GM18870 (cell line): Measurements from ENCODE around the gene MAST2.

Experiments
- ATAC-seq: cut with Tn5 transposase; IDR thresholded peaks from one replicate; pipeline ENCODE4 v1.9.1; 2021; ENCODE audit warnings: moderate library complexity; ENCODE audit not compliant: unreplicated experiment

MAST2 gene

GRCh38 chr1:45974541-45975269 is 171.3 kb downstream of the MAST2 start:
- no peak for ATAC-seq

GRCh38 chr1:45976623-45977022 is 173.2 kb downstream of the MAST2 start:
- no peak for ATAC-seq

DNA sequence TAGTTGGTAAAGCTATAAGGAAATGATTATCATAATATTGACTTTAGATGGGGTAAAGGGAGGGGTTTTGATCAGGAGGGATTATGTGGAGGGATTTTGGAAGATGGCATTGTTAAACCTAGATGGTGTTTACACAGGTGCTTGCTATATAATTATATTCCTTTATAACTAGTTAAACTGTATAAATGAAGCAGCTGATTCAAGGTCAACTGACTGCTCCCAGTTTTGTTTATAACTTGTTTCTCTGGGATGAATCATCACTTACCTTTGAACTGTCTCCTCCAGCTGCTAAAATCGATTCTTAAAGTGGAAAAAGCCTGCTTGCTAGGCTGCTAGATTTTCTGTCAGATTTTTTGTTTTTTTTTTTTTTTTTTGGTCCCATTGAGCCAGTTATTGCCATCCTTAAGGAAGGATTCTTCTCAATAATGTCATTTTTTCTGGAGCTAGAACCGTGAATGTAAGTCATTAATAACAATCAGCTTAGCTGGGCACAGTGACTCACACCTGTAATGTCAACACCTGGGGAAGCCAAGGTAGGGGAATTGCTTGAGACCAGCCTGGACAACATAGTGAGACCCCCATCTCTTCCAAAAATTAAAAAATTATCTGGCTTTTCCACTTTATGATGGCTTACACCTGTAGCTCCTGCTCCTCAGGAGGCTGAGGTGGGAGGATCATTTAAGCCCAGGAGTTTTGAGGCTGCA is 175.8 kb downstream of the MAST2 start:
- no peak for ATAC-seq

DNA sequence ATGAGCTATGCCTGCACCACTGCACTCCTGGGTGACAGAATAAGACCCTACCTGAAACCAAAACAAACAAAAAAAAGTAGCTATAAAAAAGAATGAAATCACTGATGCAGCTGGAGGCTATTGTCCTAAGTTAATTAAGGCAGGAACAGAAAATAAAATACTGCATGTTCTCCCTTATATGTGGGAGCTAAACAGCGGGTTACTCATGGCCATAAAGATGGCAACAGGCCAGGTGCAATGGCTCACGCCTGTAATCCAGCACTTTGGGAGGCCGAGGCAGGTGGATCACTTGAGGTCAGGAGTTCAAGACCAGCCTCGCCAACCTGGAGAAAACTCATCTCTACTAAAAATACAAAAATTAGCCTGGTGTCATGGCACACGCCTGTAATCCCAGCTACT is 176.4 kb downstream of the MAST2 start:
- ATAC-seq: no peak

- ATAC-seq: no peak
Measured at GRCh38 chr1:45982359-45982758, 178.9 kb downstream of the MAST2 start.

- no peak for ATAC-seq
Measured at GRCh38 chr1:45983967-45984366, 180.6 kb downstream of the MAST2 start.

- no peak for ATAC-seq
Measured at GRCh38 chr1:45987204-45987603, 183.8 kb downstream of the MAST2 start.

DNA sequence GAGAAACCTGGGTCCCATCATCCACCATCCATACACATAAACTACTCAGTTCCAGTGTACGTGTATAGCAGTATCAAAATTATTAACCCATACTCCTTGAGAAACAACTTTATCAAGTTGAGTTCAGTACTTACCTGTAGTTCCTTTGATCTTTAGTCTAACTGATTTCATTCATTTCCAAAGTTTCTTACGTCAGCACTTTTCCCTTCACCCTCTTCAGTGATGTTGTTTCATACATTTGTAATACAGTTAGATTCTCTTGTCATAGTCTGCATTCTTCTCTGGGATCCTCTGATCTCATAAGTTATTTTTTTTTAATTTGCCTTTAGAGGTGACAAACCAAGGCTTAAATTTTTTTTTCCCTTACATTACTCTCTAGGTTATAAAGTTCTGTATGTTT is 185.8 kb downstream of the MAST2 start:
- ATAC-seq: no peak

- no peak for ATAC-seq
Measured at GRCh38 chr1:45994423-45994822, 191.0 kb downstream of the MAST2 start.

DNA sequence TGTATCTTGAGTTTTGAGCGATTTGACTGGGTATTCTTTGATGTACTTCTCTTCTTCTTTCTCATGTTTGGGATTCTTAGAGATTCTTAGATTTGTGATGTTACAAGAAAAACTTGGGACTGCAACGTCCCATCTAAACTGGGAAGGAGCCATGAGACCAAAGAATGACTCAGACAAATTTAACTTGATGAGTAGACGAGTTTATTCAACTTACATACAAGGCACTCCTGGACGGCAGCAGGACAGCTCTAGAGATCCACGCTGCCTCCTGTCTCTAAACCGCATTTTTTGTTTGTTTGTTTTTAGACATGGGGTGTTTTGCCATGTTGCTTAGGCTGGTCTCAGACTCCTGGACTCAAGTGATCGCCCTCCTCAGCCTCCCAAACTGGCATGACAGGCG is 191.9 kb downstream of the MAST2 start:
- ATAC-seq: no peak

GRCh38 chr1:45998020-45998617 is 194.7 kb downstream of the MAST2 start:
- no peak for ATAC-seq

DNA sequence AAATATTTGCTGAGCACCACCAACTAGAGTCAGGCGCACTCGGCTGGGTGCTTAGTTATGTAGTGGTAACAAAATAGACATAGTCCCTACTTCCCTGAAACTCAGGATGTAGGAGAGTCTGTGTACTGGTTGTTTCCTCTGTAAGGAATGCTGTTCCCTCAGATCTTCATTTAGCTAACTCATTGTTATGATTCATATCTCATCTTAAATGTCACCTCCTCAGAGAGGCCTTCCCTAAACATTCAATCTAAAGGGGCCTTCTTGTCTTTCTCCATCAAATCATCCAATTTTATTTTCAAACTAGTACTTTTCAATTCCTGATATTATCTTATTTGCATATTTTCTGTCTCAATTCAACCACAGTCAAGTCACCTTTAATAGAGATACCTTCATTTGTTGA is 196.1 kb downstream of the MAST2 start:
- no peak for ATAC-seq

GRCh38 chr1:46001081-46001785 is 197.8 kb downstream of the MAST2 start:
- no peak for ATAC-seq

- no peak for ATAC-seq
Measured at GRCh38 chr1:46002551-46003150, 199.2 kb downstream of the MAST2 start.

DNA sequence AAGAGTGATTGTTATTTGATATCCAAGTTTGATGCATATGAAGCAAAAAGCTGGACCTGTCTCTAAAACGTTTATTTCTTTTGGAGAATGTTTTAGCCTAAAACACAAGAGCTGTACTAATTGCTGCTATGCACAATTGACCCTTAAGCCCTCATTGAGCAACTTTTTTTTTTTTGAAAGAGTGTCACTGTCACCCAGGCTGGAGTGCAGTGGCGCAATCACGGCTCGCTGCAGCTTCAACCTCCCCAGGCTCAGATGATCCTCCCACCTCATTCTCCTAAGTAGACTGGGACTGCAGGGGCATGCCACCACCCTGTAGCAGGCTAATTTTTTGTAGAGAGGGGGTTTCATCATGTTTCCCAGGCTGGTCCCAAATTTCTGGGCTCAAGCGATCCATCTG is 199.9 kb downstream of the MAST2 start:
- ATAC-seq: no peak

- no peak for ATAC-seq
Measured at GRCh38 chr1:46004492-46004891, 201.1 kb downstream of the MAST2 start.

DNA sequence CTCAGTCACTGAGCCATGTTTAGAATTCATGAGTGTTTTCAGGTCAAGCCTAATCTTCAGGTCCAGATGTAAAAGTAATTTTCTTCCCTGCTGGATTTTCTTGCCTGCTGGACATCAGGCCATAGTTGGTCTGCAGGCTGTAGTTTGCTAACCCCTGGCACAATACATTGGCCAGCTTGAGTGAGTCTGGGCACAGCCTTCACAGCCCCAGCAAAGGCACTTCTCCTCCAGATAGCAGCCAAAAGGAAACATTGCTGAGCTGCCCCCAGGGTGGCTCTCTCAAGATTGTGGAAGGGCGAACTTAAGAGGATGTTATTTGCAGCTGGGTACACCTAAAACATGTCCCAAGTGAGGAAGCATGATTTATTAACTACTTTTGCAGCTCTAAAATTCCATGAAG is 202.2 kb downstream of the MAST2 start:
- ATAC-seq: no peak

DNA sequence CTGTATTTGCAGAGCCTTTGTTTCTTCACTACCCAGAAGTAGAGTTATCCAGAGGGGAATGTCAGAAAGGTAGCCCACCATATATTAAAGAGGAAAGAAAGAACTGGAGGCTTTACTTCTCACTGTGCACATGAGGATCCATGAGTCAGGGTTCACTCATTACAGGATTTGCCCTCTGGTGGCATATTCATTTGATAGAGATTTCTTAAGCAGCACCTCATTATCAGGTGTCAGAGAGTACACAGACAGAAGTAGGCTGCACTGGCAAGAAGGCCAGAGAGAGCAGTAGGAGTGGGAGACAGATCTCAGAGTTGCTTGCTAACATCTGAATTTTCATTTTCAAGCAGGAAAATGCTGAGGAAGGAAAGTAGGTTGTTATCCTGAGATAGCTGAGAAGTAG is 205.2 kb downstream of the MAST2 start:
- ATAC-seq: no peak

DNA sequence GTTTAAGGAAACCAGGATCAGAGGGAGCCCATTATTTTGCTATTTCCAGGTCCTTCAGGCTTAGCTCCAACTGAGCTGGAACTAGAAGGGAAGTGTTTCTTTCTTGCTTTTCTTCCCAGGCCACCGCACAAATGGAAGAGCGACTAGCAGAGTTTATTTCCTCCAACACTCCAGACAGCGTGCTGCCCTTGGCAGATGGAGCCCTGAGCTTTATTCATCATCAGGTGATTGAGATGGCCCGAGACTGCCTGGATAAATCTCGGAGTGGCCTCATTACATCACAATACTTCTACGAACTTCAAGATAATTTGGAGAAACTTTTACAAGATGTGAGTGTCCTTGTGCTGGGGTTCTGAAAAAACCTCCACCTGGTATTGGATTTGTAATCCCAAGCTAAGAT is 207.2 kb downstream of the MAST2 start:
- no peak for ATAC-seq

DNA sequence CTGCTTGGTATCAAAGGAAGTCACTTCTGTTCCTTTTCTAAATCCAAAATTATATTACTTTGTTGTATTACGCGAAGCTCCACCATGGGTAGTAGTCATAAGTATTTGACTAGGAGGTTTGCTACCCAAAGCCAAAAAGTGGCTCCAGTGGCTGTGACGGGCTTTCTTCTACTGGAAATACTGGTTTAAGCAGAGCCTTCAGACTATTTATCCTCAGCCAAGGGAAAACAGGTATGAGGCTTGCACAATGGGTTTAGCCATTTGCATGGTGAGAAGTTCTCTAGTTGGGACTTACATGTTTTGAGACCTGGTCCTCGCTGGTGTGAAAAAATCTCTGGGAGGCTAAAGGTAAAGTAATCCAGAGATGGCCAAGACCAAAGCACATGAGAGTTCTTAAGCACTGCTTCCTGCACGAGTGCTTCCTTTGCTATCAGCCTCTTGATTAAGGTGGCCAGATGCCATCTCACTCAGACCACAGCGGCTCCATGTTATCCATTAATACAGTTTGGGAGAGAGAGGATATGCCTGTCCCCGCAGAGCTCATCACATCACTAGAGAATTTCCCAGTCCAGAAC is 207.8 kb downstream of the MAST2 start:
- ATAC-seq: no peak

GRCh38 chr1:46012236-46012635 is 208.8 kb downstream of the MAST2 start:
- no peak for ATAC-seq
